Astrocyte (in vitro differentiated cells and primary cell): ENCODE measurements around the gene MAT2A.

Experiments
- CTCF ChIP-seq: IDR thresholded peaks from 2 replicates; pipeline ENCODE4 v1.5.1; 2011; ENCODE audit warnings: low read depth, mild to moderate bottlenecking, inconsistent platforms, low read length, moderate library complexity; ENCODE audit not compliant: insufficient read depth
- EZH2 ChIP-seq: IDR thresholded peaks from 2 replicates; pipeline ENCODE4 v1.6.1; 2012; ENCODE audit warnings: mild to moderate bottlenecking, low read length, inconsistent platforms; ENCODE audit not compliant: insufficient read depth

GRCh38 chr2:85547089-85547858, 8.3 kb downstream of the MAT2A start:
- no peak for TF ChIP-seq CTCF
- no peak for TF ChIP-seq EZH2
